ENCODE data around the gene BRS3.

GRCh38 chrX:136496186-136496763 lies 8.5 kb downstream of the BRS3 start:
- TF ChIP-seq CTCF (IDR thresholded peaks at IDR 0.05): no peak
- no peak for TF ChIP-seq POLR2A (IDR thresholded peaks at IDR 0.05)

Measured in vagina (tissue), 2 donors.